Neuronal stem cell (in vitro differentiated cells): ENCODE results near the gene VENTX.

Experiments used
- DNase-seq: peaks from one replicate; pipeline ENCODE4 v3.0.0-alpha.2; 2013; ENCODE audit warnings: low spot score
- H2AFZ ChIP-seq: one replicate; pipeline ENCODE4 v1.6.1; 2013; ENCODE audit warnings: mild to moderate bottlenecking, low read length, inconsistent platforms
- H2AK5ac ChIP-seq: 2 replicates; pipeline ENCODE4 v1.6.1; 2013; ENCODE audit warnings: low read depth, mild to moderate bottlenecking, inconsistent platforms, low read length, moderate library complexity, mixed read lengths
- H2BK120ac ChIP-seq: 2 replicates; pipeline ENCODE4 v1.6.1; 2013; ENCODE audit warnings: low read depth, mild to moderate bottlenecking, inconsistent platforms, low read length, moderate library complexity, mixed read lengths
- H2BK12ac ChIP-seq: one replicate; pipeline ENCODE4 v1.6.1; 2013; ENCODE audit warnings: low read length, inconsistent platforms
- H2BK15ac ChIP-seq: 2 replicates; pipeline ENCODE4 v1.6.1; 2013; ENCODE audit warnings: mild to moderate bottlenecking, low read length, inconsistent platforms, mixed read lengths
- H2BK5ac ChIP-seq: one replicate; pipeline ENCODE4 v1.6.1; 2013; ENCODE audit warnings: inconsistent platforms, mild to moderate bottlenecking, low read length, moderate library complexity
- H3K14ac ChIP-seq: one replicate; pipeline ENCODE4 v1.6.1; 2013; ENCODE audit warnings: low read length, inconsistent platforms
- H3K18ac ChIP-seq: 2 replicates; pipeline ENCODE4 v1.6.1; 2013; ENCODE audit warnings: low read length, inconsistent platforms
- H3K23ac ChIP-seq: 2 replicates; pipeline ENCODE4 v1.6.1; 2013; ENCODE audit warnings: low read depth, mild to moderate bottlenecking, mixed read lengths, low read length, inconsistent platforms; ENCODE audit not compliant: poor library complexity
- H3K27ac ChIP-seq: replicated peaks from 3 replicates; pipeline ENCODE4 v1.5.1; 2013; ENCODE audit warnings: low read length, inconsistent platforms
- H3K27me3 ChIP-seq, 3 experiments: 2 replicates each; pipeline ENCODE4 v1.6.1; 2013; ENCODE audit warnings: low read length in 3 of 3, mild to moderate bottlenecking in 2 of 3, inconsistent platforms in 1 of 3, low read depth in 1 of 3, mixed read lengths in 1 of 3, moderate library complexity in 1 of 3; ENCODE audit not compliant: control insufficient read depth in 3 of 3, insufficient read depth in 3 of 3
- H3K36me3 ChIP-seq, 2 donors: replicated peaks in 1 of 2; 2 replicates each; pipeline ENCODE4 v1.6.1; 2013; ENCODE audit warnings: low read length in 2 of 2; ENCODE audit not compliant: control insufficient read depth in 2 of 2, insufficient read depth in 2 of 2
- H3K4ac ChIP-seq: 2 replicates; pipeline ENCODE4 v1.6.1; 2013; ENCODE audit warnings: inconsistent platforms, mild to moderate bottlenecking, low read length, moderate library complexity
- H3K4me1 ChIP-seq, 2 donors: 1 replicate in 1 of 2; 2 replicates in 1 of 2; pipeline ENCODE4 v1.6.1; 2013; ENCODE audit warnings: low read length in 2 of 2, low read depth in 1 of 2; ENCODE audit not compliant: control insufficient read depth in 2 of 2, insufficient read depth in 1 of 2
- H3K4me2 ChIP-seq: one replicate; pipeline ENCODE4 v1.6.1; 2013; ENCODE audit warnings: mild to moderate bottlenecking, low read length, inconsistent platforms; ENCODE audit not compliant: insufficient read depth, poor library complexity, severe bottlenecking
- H3K4me3 ChIP-seq, 2 donors: 2 replicates each; pipeline ENCODE4 v1.5.1; 2013; ENCODE audit warnings: low read length in 2 of 2, mild to moderate bottlenecking in 2 of 2, inconsistent platforms in 1 of 2, moderate library complexity in 1 of 2
- H3K79me1 ChIP-seq: one replicate; pipeline ENCODE4 v1.6.1; 2013; ENCODE audit warnings: low read depth, mild to moderate bottlenecking, inconsistent platforms, low read length, moderate library complexity
- H3K9ac ChIP-seq: one replicate; pipeline ENCODE4 v1.6.1; 2013; ENCODE audit warnings: mild to moderate bottlenecking, low read depth, low read length, inconsistent platforms; ENCODE audit not compliant: poor library complexity
- H3K9me3 ChIP-seq, 2 donors: replicated peaks in 1 of 2; 2 replicates each; pipeline versions ENCODE3 to v1.6.1; 2013; ENCODE audit warnings: low read length in 2 of 2, mild to moderate bottlenecking in 2 of 2, inconsistent platforms in 1 of 2, low read depth in 1 of 2, mixed read lengths in 1 of 2, moderate library complexity in 1 of 2; ENCODE audit not compliant: control insufficient read depth in 2 of 2, insufficient read depth in 1 of 2
- H4K8ac ChIP-seq: one replicate; pipeline ENCODE4 v1.6.1; 2013; ENCODE audit warnings: low read depth, mild to moderate bottlenecking, inconsistent platforms, low read length, moderate library complexity
- H4K91ac ChIP-seq: one replicate; pipeline ENCODE4 v1.6.1; 2013; ENCODE audit warnings: low read length, low read depth, mild to moderate bottlenecking, inconsistent platforms; ENCODE audit not compliant: poor library complexity
- WGBS, 2 donors: extraction: QIAGEN DNeasy Blood & Tissue Kit; methylation state at CpG; one replicate each; pipeline ENCODE4 v1.1.7; 2013; ENCODE audit warnings: missing lambda C conversion rate in 2 of 2, mixed read lengths in 1 of 2; ENCODE audit not compliant: insufficient read length in 2 of 2, insufficient replicate concordance in 1 of 2; ENCODE audit errors: extremely low coverage in 2 of 2; 5-methylcytosine and 5-hydroxymethylcytosine counted together

Gene VENTX

DNA sequence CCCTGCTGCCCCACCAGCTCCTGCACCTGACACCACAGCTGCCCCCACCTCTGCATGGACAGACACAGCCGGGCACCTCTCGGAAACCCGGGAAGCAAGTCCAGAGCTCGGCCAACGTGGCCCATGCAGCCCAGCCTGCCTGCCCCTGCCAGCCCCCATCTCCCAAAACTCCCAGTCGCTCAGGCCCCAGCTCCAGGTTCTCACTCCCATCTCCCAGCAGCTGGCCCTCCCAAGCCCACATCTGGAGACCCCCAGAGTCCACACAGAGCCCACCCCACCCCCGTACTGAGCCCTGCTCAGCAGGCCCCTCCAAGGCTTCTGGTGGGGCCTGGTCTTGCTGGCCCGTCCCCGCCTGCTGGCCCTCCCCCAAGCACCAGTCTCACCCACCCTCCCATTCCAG is 39.9 kb upstream of the VENTX start:
- Histone ChIP-seq H2BK12ac (no peak overlapping the region), H3K4me2 (no peak overlapping the region), H3K23ac (no peak overlapping the region), H3K4me3 (no peak overlapping the region), H2BK15ac (no peak overlapping the region), H3K27me3 (peaks cover 0 to 8% (median 0%) of the 10 kb centered on the region in 3 experiments), H2BK5ac (no peak overlapping the region), H2AK5ac (no peak overlapping the region), H3K14ac (peak overlapping the region; percentile 56), H3K4me1 (peaks cover 2 to 4% of the 10 kb centered on the region in 2 donors), H3K9ac (no peak overlapping the region), H2BK120ac (no peak overlapping the region), H4K8ac (no peak overlapping the region), H3K79me1 (peaks cover 2% of the 10 kb centered on the region), H3K9me3 (peaks cover 0 to 3% of the 10 kb centered on the region in 2 donors), H3K36me3 (no peaks in the 10 kb centered on the region), H4K91ac (no peak overlapping the region), H3K27ac (no peak overlapping the region), H3K4ac (no peak overlapping the region), H3K18ac (peak overlapping the region; percentile 57), H2AFZ (no peak overlapping the region)
- no CpG with 5 or more reads among the region's 9 CpGs for WGBS, 2 donors
- DNase-seq, result no peak

GRCh38 chr10:133198206-133198605 is 39.4 kb upstream of the VENTX start:
- Histone ChIP-seq H2BK12ac (no peak overlapping the region), H4K91ac (no peak overlapping the region), H3K27ac (no peak overlapping the region), H3K4ac (peak overlapping the region; percentile 84), H3K36me3 (no peaks in the 10 kb centered on the region), H3K18ac (peak overlapping the region; percentile 28), H3K4me1 (peaks cover 2 to 4% of the 10 kb centered on the region in 2 donors), H3K4me2 (no peak overlapping the region), H3K9me3 (peaks cover 0 to 3% of the 10 kb centered on the region in 2 donors), H3K79me1 (peaks cover 2% of the 10 kb centered on the region), H2BK15ac (no peak overlapping the region), H2BK5ac (peak overlapping the region; percentile 90), H4K8ac (no peak overlapping the region), H3K23ac (no peak overlapping the region), H3K4me3 (no peak overlapping the region), H3K14ac (peak overlapping the region; percentile 56), H2AK5ac (no peak overlapping the region), H2BK120ac (no peak overlapping the region), H2AFZ (no peak overlapping the region), H3K27me3 (peaks cover 0 to 8% (median 0%) of the 10 kb centered on the region in 3 experiments), H3K9ac (no peak overlapping the region)
- no peak for DNase-seq
- WGBS, 2 donors, result no CpG with 5 or more reads among the region's 26 CpGs

GRCh38 chr10:133198621-133199487 is 38.8 kb upstream of the VENTX start:
- Histone ChIP-seq H2BK5ac (peak overlapping the region; percentile 90), H3K79me1 (peaks cover 2% of the 10 kb centered on the region), H3K23ac (peak overlapping the region; percentile 67), H2BK15ac (no peak overlapping the region), H3K4me2 (no peak overlapping the region), H2AK5ac (peak overlapping the region; percentile 46), H3K36me3 (no peaks in the 10 kb centered on the region), H3K9ac (no peak overlapping the region), H2BK120ac (no peak overlapping the region), H2BK12ac (peak overlapping the region; percentile 22), H4K8ac (peak overlapping the region; percentile 43), H3K14ac (peak overlapping the region; percentile 82), H3K27me3 (peaks cover 0 to 3% (median 0%) of the 10 kb centered on the region in 3 experiments), H4K91ac (no peak overlapping the region), H2AFZ (no peak overlapping the region), H3K18ac (peak overlapping the region; percentile 28), H3K4me1 (peaks cover 2 to 4% of the 10 kb centered on the region in 2 donors), H3K9me3 (peaks cover 0 to 3% of the 10 kb centered on the region in 2 donors), H3K4me3 (no peak overlapping the region), H3K27ac (no peak overlapping the region), H3K4ac (no peak overlapping the region)
- no CpG with 5 or more reads among the region's 54 CpGs for WGBS, 2 donors
- DNase-seq, result no peak

DNA sequence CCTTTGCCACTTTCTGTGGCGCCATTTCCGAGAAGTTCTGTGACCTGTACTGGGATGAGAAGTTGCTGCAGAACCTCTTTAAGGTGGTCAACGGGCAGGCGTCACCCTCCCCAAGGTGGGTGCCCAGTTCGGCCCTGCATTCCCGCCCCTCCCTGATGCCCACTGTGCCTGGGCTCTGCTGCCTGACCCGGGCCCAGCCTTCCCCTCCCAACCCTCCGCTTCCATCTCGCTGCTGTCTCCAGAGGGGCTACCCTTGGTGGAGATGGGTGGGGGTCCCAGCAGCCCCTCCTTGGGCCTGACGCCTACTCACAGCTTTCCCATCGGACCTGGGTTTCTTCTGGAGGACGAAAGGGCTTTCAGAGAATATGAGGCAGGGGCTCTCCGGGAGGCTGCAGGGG is 38.2 kb upstream of the VENTX start:
- WGBS, 2 donors, result no CpG with 5 or more reads among the region's 13 CpGs
- Histone ChIP-seq H2BK120ac (no peak overlapping the region), H2AK5ac (peak overlapping the region; percentile 40)

More for the DNA sequence above, 38.2 kb upstream of the VENTX start:
- Histone ChIP-seq H2BK15ac (no peak overlapping the region), H3K4me3 (no peak overlapping the region), H3K79me1 (peaks cover 2% of the 10 kb centered on the region), H3K36me3 (no peaks in the 10 kb centered on the region), H3K14ac (no peak overlapping the region), H3K4me2 (no peak overlapping the region), H3K9me3 (peaks cover 0 to under 1% of the 10 kb centered on the region in 2 donors), H2BK12ac (peak overlapping the region; percentile 16), H3K27ac (no peak overlapping the region), H3K4ac (no peak overlapping the region), H3K4me1 (peaks cover 2 to 4% of the 10 kb centered on the region in 2 donors), H3K23ac (peak overlapping the region; percentile 67), H2BK5ac (no peak overlapping the region), H4K91ac (no peak overlapping the region), H3K9ac (no peak overlapping the region), H2AFZ (no peak overlapping the region), H3K27me3 (no peaks in the 10 kb centered on the region), H4K8ac (no peak overlapping the region), H3K18ac (no peak overlapping the region)
- DNase-seq, result no peak
